MM.1S (cell line): ENCODE results near the gene C2CD2L.
A peak's percentile ranks its signal among the peaks of the same experiment; 100 is the strongest.

Experiments
- DNase-seq: peaks from one replicate; pipeline ENCODE4 v3.0.0-alpha.2; 2015
- H2AFZ ChIP-seq: fragments of 300-600 bp; sonication (generic); 2 replicates; pipeline ENCODE4 v1.6.0; 2016; ENCODE audit warnings: antibody characterized with exemption, low read length
- H3F3A ChIP-seq: fragments of 300-600 bp; sonication (generic); 2 replicates; pipeline ENCODE4 v1.6.1; 2016; ENCODE audit warnings: mild to moderate bottlenecking, antibody characterized with exemption, low read length, moderate library complexity, mixed read lengths; ENCODE audit not compliant: insufficient read depth
- H3K27ac ChIP-seq: fragments of 300-600 bp; sonication (generic); 2 replicates; pipeline ENCODE4 v1.5.1; 2016; ENCODE audit warnings: mild to moderate bottlenecking, low read length
- H3K27me3 ChIP-seq: fragments of 300-600 bp; sonication (generic); replicated peaks from 2 replicates; pipeline ENCODE4 v1.6.0; 2016; ENCODE audit warnings: low read length; ENCODE audit not compliant: insufficient read depth
- H3K36me3 ChIP-seq: fragments of 300-600 bp; sonication (generic); replicated peaks from 2 replicates; pipeline ENCODE4 v1.6.1; 2016; ENCODE audit warnings: mild to moderate bottlenecking, low read length, mixed read lengths; ENCODE audit not compliant: insufficient read depth
- H3K4me1 ChIP-seq: fragments of 300-600 bp; sonication (generic); 2 replicates; pipeline ENCODE4 v1.6.1; 2016; ENCODE audit warnings: low read length, mixed read lengths
- H3K4me2 ChIP-seq: fragments of 300-600 bp; sonication (generic); 2 replicates; pipeline ENCODE4 v1.6.0; 2016; ENCODE audit warnings: low read depth, low read length
- H3K4me3 ChIP-seq: fragments of 300-600 bp; sonication (generic); 2 replicates; pipeline ENCODE4 v1.5.1; 2016; ENCODE audit warnings: low read length, mixed read lengths
- H3K79me2 ChIP-seq: fragments of 300-600 bp; sonication (generic); 2 replicates; pipeline ENCODE4 v1.6.1; 2016; ENCODE audit warnings: mixed run types, low read length, mixed read lengths
- H3K9ac ChIP-seq: fragments of 300-600 bp; sonication (generic); 2 replicates; pipeline ENCODE4 v1.6.1; 2016; ENCODE audit warnings: low read length, mixed read lengths
- H3K9me2 ChIP-seq: fragments of 300-600 bp; sonication (generic); replicated peaks from 2 replicates; pipeline ENCODE4 v1.6.1; 2016; ENCODE audit warnings: mild to moderate bottlenecking, low read length, mixed read lengths; ENCODE audit not compliant: insufficient read depth
- H3K9me3 ChIP-seq: fragments of 300-600 bp; sonication (generic); replicated peaks from 2 replicates; pipeline ENCODE4 v1.6.1; 2016; ENCODE audit warnings: mild to moderate bottlenecking, low read length, mixed read lengths; ENCODE audit not compliant: insufficient read depth
- H4K20me1 ChIP-seq: fragments of 300-600 bp; sonication (generic); 2 replicates; pipeline ENCODE4 v1.6.1; 2016; ENCODE audit warnings: mild to moderate bottlenecking, low read length, moderate library complexity, mixed read lengths; ENCODE audit not compliant: insufficient read depth
- CTCF ChIP-seq: fragments of 300-600 bp; sonication (generic); IDR thresholded peaks from 2 replicates; pipeline ENCODE4 v1.5.1; 2016; ENCODE audit warnings: antibody characterized with exemption, low read length, mixed read lengths
- EZH2 ChIP-seq: fragments of 300-600 bp; sonication (generic); optimal IDR thresholded peaks from 2 replicates; pipeline ENCODE3; 2017; ENCODE audit warnings: low read depth, mild to moderate bottlenecking, antibody characterized with exemption, low read length, mixed read lengths
- EZH2phosphoT487 ChIP-seq: fragments of 300-600 bp; sonication (generic); IDR thresholded peaks from 2 replicates; pipeline ENCODE4 v1.6.1; 2018; ENCODE audit warnings: antibody characterized with exemption, low read length

C2CD2L gene

DNA sequence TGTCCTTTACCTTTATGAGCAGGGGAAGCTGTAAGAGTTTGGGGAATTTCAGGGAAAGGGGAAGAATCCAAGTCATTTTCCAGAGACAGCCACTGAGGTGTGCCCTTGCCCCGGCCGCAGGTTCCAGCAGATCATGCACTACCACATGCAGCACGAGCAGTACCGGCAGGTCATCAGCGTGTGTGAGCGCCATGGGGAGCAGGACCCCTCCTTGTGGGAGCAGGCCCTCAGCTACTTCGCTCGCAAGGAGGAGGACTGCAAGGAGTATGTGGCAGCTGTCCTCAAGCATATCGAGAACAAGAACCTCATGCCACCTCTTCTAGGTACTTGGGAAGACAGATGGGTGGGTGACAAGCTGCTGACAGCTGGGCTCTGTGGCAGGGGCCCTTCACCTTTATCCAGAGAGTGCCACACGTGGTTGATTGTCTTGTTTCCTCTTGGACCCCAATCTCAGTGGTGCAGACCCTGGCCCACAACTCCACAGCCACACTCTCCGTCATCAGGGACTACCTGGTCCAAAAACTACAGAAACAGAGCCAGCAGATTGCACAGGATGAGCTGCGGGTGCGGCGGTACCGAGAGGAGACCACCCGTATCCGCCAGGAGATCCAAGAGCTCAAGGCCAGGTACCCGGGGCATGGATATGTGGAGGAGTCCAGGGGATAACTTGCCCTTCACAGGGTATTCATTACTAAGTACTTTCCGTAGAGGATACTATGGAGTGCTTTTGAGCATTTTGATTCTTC, 28.3 kb upstream of the C2CD2L start:
- H3K4me3 ChIP-seq = no peak overlapping the region
- no peaks in the 10 kb centered on the region for H3F3A ChIP-seq
- no peak overlapping the region for H3K27ac ChIP-seq
- H3K79me2 ChIP-seq = no peaks in the 10 kb centered on the region
- no peak for DNase-seq
- H4K20me1 ChIP-seq = no peaks in the 10 kb centered on the region
- no peak overlapping the region for H2AFZ ChIP-seq
- no peak for TF ChIP-seq CTCF
- no peak for TF ChIP-seq EZH2
- TF ChIP-seq EZH2phosphoT487 = no peak
- no peaks in the 10 kb centered on the region for H3K9me3 ChIP-seq
- peaks cover 6% of the 10 kb centered on the region; the same call in 1 of the 2 replicates for H3K36me3 ChIP-seq
- no peaks in the 10 kb centered on the region for H3K27me3 ChIP-seq
- H3K9me2 ChIP-seq = no peaks in the 10 kb centered on the region
- H3K9ac ChIP-seq = no peak overlapping the region
- H3K4me1 ChIP-seq = no peaks in the 10 kb centered on the region
- no peak overlapping the region for H3K4me2 ChIP-seq

DNA sequence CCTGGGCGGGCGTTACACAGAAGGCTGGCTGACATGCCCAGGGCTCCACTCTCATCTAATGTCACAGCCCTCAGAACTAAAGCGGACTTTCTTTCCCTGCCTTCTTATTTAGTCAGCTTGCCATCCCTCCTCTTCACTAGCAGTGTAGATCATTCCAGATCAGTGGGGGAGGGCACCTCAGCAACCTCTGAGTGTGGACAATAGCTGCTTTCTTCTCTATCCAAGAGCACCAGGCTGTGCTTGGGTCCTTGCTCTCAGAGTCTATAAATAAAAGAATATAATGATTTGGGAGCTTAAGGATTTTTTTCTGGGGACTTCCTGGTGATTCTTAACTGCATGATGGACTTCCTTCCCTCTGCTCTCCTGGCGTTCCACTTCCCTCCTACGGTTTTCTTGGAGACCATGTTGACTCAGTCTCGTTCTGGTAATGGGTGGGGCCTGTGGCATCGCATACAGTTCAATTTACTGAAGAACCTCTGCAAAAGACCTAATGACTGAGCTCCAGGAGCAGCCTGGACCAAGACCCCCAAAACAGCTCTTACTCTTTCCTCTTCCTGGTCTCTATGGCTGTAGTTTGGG, 25.4 kb upstream of the C2CD2L start:
- H3K36me3 ChIP-seq = peaks cover 5% of the 10 kb centered on the region; the same call in 1 of the 2 replicates
- H3F3A ChIP-seq = no peaks in the 10 kb centered on the region

DNA sequence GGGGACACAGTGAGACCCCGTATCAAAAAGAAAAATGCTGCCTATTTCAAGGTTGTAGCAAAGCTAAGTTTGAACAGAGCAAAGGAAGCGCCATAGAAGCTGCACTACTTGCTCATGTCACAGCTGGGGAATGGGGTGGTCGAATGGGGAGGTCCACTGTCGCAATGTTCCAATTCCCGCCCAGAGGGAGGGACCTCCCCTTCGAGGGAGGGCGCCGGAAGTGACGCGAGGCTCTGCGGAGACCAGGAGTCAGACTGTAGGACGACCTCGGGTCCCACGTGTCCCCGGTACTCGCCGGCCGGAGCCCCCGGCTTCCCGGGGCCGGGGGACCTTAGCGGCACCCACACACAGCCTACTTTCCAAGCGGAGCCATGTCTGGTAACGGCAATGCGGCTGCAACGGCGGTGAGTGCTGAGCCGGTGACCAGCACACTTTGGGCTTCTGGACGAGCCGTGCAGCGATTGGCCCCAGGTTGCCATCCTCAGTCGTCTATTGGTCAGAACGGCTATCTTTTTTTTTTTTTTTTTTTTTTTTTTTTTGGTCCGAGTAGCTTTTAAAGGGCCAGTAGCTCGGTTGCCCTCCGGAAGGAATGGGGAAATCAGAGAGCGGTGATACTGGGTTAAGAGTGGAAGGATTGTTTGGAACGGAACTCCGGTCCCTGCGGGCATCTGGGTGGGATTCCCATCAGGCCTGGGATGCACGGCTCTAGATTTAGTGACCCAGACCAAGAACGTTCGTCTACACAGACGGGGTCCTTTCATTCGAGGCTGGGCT, 22.3 kb upstream of the C2CD2L start, which contains the start of gene HMBS:
HMBS (plus strand) TSS at position 219 of the 774 bp plus-strand sequence; CDS start at position 372, 153 bp downstream.
- Histone ChIP-seq H3K36me3 (no peaks in the 10 kb centered on the region), H2AFZ (peak within 1 kb of the TSS; percentile 93), H3K4me2 (peak within 1 kb of the TSS; percentile 96), H4K20me1 (no peaks in the 10 kb centered on the region), H3K27me3 (no peaks in the 10 kb centered on the region), H3K27ac (peak within 1 kb of the TSS; percentile 86), H3K9me3 (no peaks in the 10 kb centered on the region), H3F3A (0 out of 2 replicates have a peak, but pooled peaks cover 6% of the 10 kb centered on the region), H3K4me1 (peaks cover 20% of the 10 kb centered on the region), H3K9ac (peak within 1 kb of the TSS; percentile 96), H3K4me3 (peak within 1 kb of the TSS; percentile 87), H3K79me2 (peaks cover 27% of the 10 kb centered on the region), H3K9me2 (no peaks in the 10 kb centered on the region)
- DNase-seq = peak; percentile 95
- TF ChIP-seq EZH2phosphoT487 (no peak), EZH2 (no peak), CTCF (no peak)

More for the DNA sequence above, 25.4 kb upstream of the C2CD2L start:
- DNase-seq = no peak
- H3K4me1 ChIP-seq = peaks cover 9% of the 10 kb centered on the region
- no peaks in the 10 kb centered on the region for H3K27me3 ChIP-seq
- no peak for TF ChIP-seq CTCF
- no peak for TF ChIP-seq EZH2phosphoT487
- no peak for TF ChIP-seq EZH2
- H3K9me3 ChIP-seq = no peaks in the 10 kb centered on the region
- H3K9ac ChIP-seq = no peak overlapping the region
- H3K4me2 ChIP-seq = no peak overlapping the region
- H3K4me3 ChIP-seq = no peak overlapping the region
- no peaks in the 10 kb centered on the region for H3K9me2 ChIP-seq
- H3K27ac ChIP-seq = no peak overlapping the region
- peaks cover 14% of the 10 kb centered on the region for H3K79me2 ChIP-seq
- H2AFZ ChIP-seq = no peak overlapping the region
- H4K20me1 ChIP-seq = no peaks in the 10 kb centered on the region
